ENCODE results near the gene SLC9A3.
A peak's percentile ranks its signal among the peaks of the same experiment; 100 is the strongest.
"Not testable (repeated sequence)": the region's sequence is repeated elsewhere in the genome, so short reads cannot be mapped to it uniquely, and the experiment has no call there.

Gene SLC9A3

GRCh38 chr5:476102-476813, 48.0 kb downstream of the SLC9A3 start:
- no peak for TF ChIP-seq CTCF (IDR thresholded peaks at IDR 0.05; ENCODE audit: insufficient read depth, missing control alignments)
- no peak for FAIRE-seq
- DNase-seq (ENCODE audit: insufficient read length, low spot score) = no peak

DNA sequence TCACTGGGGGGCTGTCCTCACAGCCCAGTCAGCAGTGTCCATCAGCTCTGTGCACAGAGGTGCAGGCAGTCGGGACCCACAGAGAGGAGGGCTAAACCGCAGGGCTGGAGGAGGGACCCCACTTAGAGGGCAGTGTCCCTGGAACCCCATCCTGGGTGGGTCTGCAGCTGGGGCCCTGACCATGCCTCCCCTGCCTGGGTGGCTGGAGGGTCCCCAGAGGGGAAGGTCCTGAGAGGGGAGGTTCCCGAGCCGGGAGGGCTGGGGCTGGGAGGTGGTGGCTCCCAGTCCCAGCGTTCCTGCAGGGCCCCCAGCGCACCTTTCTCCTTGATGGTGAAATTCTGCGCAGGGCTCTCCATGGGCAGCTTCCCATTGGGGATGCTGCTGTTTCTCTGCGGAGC, 48.5 kb downstream of the SLC9A3 start:
- DNase-seq (ENCODE audit: insufficient read length, low spot score) (no peak), FAIRE-seq (no peak)
- no peak for TF ChIP-seq CTCF (IDR thresholded peaks at IDR 0.05; ENCODE audit: insufficient read depth, missing control alignments)

DNA sequence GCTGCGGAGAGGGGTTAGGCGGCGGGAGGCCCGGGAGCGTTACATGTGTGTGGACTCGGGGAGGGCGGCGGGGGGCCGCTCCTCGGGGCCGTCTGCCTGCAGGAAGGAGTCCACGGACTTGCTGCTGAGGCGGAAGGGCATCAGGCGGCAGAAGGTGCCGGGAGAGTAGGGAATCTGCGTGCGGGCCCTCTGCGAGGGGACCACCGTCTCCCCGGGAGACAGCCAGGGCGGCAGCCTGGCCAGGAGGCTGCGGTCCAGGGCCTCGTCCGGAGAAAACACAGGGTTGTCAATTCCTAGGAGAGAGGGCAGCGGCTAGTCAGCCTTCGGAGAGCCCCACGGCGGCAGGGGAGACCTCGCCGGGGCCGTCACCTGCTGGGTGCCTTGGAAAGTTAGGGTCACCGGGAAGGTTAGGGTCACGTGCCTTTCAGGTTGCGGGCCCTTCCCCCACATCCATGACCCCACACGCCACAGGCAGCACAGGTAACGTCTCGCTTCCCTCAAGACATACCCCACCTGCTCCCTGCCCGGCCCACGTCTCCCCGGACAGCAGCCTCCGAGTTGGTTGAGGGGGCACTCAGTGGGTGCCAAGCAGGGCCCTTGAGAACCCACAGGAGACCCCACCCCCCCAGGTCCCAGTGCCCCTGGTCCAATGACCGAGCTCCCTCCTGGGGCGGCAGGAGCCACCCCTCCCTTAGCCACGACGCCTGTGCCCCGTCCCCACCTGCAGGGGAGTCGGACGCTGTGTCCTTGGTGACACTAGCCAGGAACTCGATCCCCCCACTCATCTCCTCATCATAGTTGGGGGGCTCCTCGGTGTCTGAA, 49.2 kb downstream of the SLC9A3 start:
- no peak for TF ChIP-seq CTCF (IDR thresholded peaks at IDR 0.05; ENCODE audit: insufficient read depth, missing control alignments)
- DNase-seq (ENCODE audit: insufficient read length, low spot score) (no peak), FAIRE-seq (no peak)

DNA sequence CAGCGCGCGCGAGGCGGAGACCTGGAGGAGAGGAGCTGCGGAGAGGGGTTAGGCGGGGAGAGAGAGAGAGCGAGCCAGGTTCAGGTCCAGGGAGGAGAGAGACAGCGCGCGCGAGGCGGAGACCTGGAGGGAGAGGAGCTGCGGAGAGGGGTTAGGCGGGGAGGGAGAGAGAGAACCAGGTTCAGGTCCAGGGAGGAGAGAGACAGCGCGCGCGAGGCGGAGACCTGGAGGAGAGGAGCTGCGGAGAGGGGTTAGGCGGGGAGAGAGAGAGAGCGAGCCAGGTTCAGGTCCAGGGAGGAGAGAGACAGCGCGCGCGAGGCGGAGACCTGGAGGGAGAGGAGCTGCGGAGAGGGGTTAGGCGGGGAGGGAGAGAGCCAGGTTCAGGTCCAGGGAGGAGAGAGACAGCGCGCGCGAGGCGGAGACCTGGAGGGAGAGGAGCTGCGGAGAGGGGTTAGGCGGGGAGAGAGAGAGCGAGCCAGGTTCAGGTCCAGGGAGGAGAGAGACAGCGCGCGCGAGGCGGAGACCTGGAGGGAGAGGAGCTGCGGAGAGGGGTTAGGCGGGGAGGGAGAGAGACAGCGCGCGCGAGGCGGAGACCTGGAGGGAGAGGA, 49.9 kb downstream of the SLC9A3 start:
- FAIRE-seq; DNase-seq (ENCODE audit: insufficient read length, low spot score): not testable (repeated sequence)

- no peak for FAIRE-seq
- no peak for DNase-seq (ENCODE audit: insufficient read length, low spot score)
- TF ChIP-seq CTCF (IDR thresholded peaks at IDR 0.05; ENCODE audit: insufficient read depth, missing control alignments) = no peak
These were observed 50.6 kb downstream of the SLC9A3 start for GRCh38 chr5:473551-474192.

- FAIRE-seq (no peak), DNase-seq (ENCODE audit: insufficient read length, low spot score) (peak; percentile 93)
- TF ChIP-seq CTCF (IDR thresholded peaks at IDR 0.05; ENCODE audit: insufficient read depth, missing control alignments) = peak; percentile 40
These were observed 51.3 kb downstream of the SLC9A3 start for GRCh38 chr5:472656-473550.
